HAP-1 (cell line): ENCODE data around the gene PRPF6.

Experiments
- DNase-seq, 2 experiments: peaks; one replicate each; pipeline ENCODE4 v3.0.0-alpha.2; 2016 to 2020; ENCODE audit warnings: low spot score in 2 of 2
- H3K27me3 ChIP-seq: fragments of 250-450 bp; sonication (Bioruptor Pico); 2 replicates; pipeline ENCODE4 v1.5.1; 2020; ENCODE audit warnings: low read depth, mild to moderate bottlenecking, moderate library complexity
- H3K36me3 ChIP-seq: fragments of 250-450 bp; sonication (Bioruptor Pico); replicated peaks from 2 replicates; pipeline ENCODE4 v1.5.1; 2020; ENCODE audit warnings: mild to moderate bottlenecking
- H3K4me1 ChIP-seq: fragments of 250-450 bp; sonication (Bioruptor Pico); 2 replicates; pipeline ENCODE4 v1.5.1; 2020; ENCODE audit warnings: mild to moderate bottlenecking
- H3K4me3 ChIP-seq: fragments of 250-450 bp; sonication (Bioruptor Pico); 2 replicates; pipeline ENCODE4 v1.5.1; 2020; ENCODE audit warnings: mild to moderate bottlenecking, moderate library complexity
- H3K9me3 ChIP-seq: fragments of 250-450 bp; sonication (Bioruptor Pico); 2 replicates; pipeline ENCODE4 v1.5.1; 2020; ENCODE audit warnings: mild to moderate bottlenecking, moderate library complexity
- in situ Hi-C: fragments of 300-500 bp; cut with MboI; formaldehyde crosslinking; loops from 3 replicates; pipeline ENCODE4 v1.14.3; 2020; ENCODE audit warnings: low sequenced_read_pairs, inconsistent platforms, mixed read lengths

Gene PRPF6

DNA sequence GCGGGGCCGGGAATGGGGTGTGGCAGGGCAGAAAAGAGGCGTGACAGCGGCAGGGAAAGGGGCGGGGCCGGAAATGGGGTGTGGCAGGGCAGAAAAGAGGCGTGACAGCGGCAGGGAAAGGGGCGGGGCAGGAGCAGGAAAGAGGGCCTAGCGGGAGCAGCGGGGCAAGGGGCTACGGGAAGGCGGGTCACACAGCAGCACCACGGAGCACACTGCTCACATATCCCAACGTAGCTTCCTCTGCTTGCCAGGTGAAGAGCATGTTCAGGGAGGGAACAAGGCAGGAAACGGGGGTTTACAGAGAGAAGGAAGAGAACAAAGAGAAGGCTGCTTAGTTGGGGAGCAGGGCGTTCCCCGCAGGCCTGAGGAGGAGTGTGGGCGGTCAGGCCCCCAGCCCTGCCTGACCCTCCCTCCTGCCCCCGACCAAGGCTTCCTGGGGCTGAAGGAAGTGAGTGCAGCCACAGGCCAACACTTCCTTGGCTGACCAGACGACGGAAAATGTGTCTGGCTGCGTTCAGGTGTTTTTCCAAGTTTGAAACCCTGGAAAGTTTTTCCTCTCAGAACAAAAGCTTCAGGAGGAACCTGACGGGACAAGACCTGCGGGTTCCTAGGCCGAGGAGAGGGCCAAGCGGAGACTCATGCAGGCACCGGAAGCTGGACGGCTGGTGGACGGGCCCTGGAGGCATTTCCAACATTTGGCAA, 38.5 kb upstream of the PRPF6 start:
- in situ Hi-C loops, result no loop called here
- Histone ChIP-seq H3K36me3 (peaks cover 54% of the 10 kb centered on the region), H3K9me3 (no peaks in the 10 kb centered on the region), H3K4me1 (no peaks in the 10 kb centered on the region; the same call in 1 of the 2 replicates), H3K4me3 (no peak overlapping the region), H3K27me3 (no peaks in the 10 kb centered on the region)
- DNase-seq, result peak; percentile 24 to 83

DNA sequence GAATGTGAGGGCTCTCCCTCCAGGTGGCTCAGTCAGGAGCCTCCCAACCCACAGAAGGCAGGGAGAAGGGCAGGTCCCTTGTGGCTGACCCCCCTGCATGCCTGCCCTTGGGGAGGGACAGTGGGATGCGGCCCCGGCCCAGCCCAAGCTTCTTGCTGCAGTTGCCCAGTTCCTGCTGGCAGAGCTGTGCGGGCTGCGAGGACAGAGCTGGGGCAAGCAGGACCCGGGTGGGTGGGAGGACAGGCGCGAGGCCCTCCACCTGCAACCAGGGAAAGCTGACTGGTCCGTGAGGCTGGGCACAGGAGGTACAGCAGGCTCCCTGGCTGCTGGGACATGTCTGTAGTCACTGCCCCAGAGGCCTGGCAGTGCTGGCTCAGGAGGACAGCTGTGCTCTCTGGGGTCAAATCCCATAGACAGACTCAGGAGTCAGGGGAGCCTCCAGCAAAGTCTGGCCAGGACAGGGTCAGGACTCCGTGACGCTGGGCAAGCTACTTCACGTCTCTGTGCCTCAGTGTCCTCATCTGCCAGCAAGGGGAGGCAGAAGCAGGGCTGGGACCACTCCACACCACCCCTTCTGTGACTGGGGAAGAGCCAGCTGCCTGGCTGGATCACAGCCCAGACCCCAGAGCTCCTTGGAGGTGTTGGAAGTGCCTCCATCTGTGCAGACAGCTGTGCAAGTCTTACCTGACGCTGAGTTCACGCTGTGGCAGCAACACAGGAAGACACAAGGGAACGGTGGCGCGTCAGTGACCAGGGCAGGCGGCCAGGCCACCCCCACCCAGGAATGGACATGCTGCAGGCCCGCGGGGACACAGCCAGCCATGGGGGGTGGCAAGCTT, 37.7 kb upstream of the PRPF6 start:
- H3K4me1 ChIP-seq, result no peaks in the 10 kb centered on the region; the same call in 1 of the 2 replicates
- in situ Hi-C loops, result no loop called here
- no peaks in the 10 kb centered on the region for H3K9me3 ChIP-seq
- H3K36me3 ChIP-seq, result peaks cover 54% of the 10 kb centered on the region
- H3K27me3 ChIP-seq, result no peaks in the 10 kb centered on the region
- no peak overlapping the region for H3K4me3 ChIP-seq
- DNase-seq, result no peak

DNA sequence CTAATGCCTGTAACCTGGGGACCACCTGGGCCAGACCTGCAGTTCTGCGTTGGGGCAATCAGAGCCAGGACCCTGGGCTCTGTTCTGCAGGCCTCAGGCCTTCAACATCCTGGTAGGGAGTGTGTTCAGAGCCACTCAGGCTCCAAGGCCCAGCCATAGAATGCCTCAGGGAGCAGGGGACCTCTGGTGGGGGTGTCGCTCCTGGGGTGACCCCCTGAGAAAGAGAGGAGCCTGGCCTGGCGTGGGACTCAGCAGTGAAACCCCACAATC, 37.2 kb upstream of the PRPF6 start:
- H3K4me3 ChIP-seq, result no peak overlapping the region
- DNase-seq, result no peak
- H3K36me3 ChIP-seq, result peaks cover 54% of the 10 kb centered on the region
- H3K27me3 ChIP-seq, result no peaks in the 10 kb centered on the region
- no peaks in the 10 kb centered on the region for H3K9me3 ChIP-seq
- in situ Hi-C loops, result no loop called here
- H3K4me1 ChIP-seq, result peaks cover 2% of the 10 kb centered on the region

DNA sequence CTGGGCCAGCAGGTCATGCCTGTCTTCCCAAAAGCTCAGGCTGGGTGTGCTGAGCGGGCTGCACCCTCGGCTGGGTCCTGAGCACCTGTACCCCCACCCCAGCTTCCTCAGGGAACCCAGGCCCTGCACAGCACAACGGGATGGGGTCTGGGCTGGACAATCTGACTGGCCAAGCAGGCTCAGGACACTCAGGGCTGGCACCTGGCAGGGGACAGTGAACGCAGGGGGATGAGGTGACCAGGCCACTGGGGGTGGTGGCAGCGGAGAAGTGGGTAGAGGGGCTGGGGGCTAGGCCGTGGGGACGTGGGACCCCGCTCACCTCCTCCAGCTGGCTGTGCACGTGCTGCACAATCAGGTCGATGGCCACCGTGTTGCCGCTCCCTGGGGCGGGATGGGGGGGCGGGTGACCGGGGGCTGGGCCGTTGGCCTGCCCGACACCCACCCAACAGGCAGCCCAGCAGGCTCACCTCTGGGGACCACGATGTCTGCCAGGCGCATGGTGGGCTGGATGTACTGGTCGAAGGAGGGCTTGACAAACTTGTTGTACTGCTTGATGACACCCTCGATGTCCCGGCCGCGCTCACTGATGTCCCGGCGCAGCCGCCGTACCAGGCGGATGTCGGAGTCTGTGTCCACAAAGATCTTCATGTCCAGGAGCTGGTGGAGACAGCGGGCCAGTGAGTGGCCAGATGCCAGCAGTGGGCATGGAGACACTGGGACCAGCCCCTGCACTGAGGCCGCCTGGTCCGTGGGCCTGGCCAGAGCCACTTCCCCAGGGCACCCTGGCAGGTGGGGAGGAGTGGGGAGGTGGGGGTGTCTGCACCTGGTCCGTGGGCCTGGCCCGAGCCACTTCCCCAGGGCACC, 36.6 kb upstream of the PRPF6 start:
- Histone ChIP-seq H3K27me3 (no peaks in the 10 kb centered on the region), H3K36me3 (peaks cover 52% of the 10 kb centered on the region), H3K4me3 (no peak overlapping the region), H3K4me1 (peaks cover 8% of the 10 kb centered on the region), H3K9me3 (no peaks in the 10 kb centered on the region)
- in situ Hi-C loops, result no loop called here
- no peak for DNase-seq

DNA sequence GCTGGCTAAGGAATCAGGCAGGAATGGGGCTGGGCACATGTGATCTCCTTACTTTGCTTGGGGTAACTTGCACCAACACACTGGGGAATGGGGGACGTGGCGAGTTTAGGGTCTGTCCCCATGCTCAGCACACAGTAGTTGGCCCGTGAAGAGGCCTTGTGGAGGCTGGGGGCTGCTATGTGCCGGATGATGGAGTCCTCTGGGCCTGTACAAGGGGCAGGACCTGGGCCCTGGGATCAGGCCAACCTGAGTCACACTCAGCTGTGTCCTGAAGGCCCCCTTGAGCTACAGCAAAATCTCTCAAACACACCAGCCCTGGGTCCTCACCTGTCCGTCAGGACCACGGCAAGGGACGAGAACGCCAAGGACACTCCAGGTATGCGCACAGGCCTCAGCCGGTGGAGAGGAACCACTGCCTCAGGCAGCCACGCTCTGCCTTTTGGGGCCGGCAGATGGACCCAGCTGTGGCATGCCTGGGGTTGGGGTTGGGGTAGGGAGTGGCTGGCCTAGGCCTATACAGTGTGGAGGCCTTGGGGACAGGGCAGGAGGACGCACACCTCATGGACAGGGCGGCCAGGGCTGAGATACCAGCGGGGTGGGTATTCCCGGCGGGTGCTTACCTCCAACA, 35.8 kb upstream of the PRPF6 start:
- in situ Hi-C loops, result no loop called here
- H3K4me1 ChIP-seq, result peaks cover 11% of the 10 kb centered on the region
- H3K9me3 ChIP-seq, result no peaks in the 10 kb centered on the region
- H3K36me3 ChIP-seq, result peaks cover 47% of the 10 kb centered on the region
- no peak for DNase-seq
- no peaks in the 10 kb centered on the region for H3K27me3 ChIP-seq
- no peak overlapping the region for H3K4me3 ChIP-seq

DNA sequence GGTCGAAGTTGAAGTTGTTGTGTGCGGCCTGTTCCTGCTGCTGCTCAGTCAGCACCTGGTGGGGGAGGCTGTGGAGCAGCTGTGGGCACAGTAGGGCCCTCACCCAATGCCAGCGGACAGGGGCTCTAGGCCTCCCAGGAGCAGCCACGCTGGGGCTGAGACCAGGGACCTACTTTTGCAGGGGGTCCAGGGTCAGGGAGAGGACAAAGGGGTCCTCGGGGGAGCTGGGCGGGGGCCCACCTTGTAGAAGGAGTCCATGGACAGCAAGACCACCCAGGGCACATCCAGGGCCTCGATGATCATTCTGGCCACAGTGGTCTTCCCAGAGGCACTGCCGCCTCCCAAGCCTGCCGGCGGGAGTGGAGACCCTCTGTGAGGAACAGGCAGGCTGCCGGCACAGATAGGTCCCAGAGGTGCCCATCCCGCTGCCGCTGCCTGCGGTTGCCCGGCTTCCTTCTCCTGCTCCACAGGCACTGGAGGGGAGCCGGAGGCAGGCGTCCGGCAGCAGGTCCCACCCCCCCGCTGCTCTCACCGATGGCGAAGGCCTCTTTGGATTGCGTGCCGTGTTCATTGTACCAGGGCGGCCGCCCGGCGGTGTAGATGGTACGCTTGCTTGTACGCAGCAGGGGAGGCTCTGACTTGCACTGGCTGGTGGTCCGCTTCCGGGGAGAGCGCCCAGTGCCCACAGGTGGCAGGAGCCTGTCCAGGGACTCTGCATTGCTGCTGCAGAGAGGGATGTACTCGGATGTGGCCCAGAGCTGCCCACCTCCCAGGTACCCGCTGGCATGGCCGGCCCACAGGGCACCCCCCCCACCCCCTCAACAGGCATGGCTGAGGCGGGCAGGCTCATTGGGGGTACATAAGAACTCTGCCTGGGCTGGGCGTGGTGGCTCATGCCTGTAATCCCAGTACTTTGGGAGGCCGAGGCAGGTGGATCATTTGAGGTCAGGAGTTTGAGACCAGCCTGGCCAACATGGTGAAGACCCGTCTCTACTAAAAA, 34.7 kb upstream of the PRPF6 start:
- in situ Hi-C loops, result no loop called here
- Histone ChIP-seq H3K9me3 (no peaks in the 10 kb centered on the region), H3K27me3 (no peaks in the 10 kb centered on the region), H3K36me3 (peaks cover 37% of the 10 kb centered on the region), H3K4me1 (peaks cover 11% of the 10 kb centered on the region), H3K4me3 (no peak overlapping the region)
- no peak for DNase-seq

DNA sequence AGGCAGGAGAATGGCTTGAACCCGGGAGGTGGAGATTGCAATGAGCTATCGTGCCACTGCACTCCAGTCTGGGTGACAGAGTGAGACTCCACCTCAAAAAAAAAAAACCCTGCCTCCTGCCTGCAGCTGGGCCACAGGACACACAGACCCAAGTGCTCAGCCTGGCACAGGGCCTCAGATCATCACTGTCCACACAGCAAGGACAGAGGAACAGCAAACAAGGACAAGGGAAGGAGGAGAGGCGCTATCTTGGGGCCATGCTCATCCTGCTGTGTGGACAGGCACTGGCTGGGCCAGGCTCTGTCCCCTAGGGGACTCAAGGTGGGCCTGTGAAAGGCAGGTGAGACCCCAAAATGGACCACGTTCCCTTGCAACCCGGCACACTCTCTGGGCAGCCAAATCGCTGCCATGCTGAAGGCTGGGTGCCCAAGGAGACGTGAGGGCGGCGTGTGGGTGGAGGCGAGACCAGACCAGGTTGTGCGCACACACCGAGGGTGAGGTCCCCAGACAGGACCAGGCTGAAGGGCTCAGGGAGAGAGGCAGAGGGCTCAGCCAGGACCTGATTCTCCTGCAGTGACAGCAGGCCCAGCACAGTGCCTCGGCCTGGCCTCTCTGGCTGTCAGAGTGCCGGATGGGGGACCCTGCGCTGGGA, 33.8 kb upstream of the PRPF6 start:
- no peak overlapping the region for H3K4me3 ChIP-seq
- H3K9me3 ChIP-seq, result no peaks in the 10 kb centered on the region
- H3K36me3 ChIP-seq, result peaks cover 34% of the 10 kb centered on the region
- no peak for DNase-seq
- H3K4me1 ChIP-seq, result peaks cover 11% of the 10 kb centered on the region
- no peaks in the 10 kb centered on the region for H3K27me3 ChIP-seq
- in situ Hi-C loops, result no loop called here

DNA sequence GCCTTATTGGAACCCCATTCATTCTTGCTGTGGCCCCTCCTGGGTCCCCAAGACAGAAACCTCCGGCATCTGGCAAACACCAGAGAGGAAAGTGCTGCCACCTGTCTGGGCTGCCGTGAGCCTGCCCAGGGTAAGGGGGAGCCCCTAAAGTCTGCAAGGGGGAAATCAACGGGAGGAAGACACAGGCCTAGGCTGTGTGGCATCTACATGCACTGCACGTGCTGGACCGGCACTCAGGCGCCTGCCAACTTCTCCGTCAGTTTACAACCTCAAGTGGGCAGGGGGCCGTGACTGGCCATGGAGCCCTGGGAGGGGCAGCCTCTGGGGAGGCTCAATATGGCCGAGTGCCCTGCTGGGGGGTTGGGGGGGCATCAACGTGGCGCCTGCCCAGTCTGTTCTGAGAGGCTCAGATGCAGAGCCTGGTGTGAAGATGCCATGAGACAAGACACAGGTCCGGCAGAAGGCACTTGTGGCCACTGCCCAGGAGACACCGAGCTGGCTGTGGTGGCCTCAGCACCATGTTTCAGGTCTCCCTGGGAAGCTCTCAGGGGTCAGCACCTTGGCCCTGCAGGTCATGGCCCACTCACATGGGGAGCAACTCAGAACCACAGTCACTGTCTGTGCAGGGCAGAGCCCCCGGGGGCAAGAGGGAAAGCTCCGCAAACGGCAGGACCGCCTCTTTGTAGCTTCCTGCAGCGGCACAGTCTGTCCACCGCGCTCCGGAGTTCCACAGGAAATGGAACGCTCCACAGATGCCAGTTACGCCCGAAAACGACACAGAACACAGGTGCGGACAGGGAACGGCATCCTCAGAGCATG, 33.1 kb upstream of the PRPF6 start:
- in situ Hi-C loops, result no loop called here
- Histone ChIP-seq H3K36me3 (peaks cover 30% of the 10 kb centered on the region), H3K4me3 (no peak overlapping the region)

DNA sequence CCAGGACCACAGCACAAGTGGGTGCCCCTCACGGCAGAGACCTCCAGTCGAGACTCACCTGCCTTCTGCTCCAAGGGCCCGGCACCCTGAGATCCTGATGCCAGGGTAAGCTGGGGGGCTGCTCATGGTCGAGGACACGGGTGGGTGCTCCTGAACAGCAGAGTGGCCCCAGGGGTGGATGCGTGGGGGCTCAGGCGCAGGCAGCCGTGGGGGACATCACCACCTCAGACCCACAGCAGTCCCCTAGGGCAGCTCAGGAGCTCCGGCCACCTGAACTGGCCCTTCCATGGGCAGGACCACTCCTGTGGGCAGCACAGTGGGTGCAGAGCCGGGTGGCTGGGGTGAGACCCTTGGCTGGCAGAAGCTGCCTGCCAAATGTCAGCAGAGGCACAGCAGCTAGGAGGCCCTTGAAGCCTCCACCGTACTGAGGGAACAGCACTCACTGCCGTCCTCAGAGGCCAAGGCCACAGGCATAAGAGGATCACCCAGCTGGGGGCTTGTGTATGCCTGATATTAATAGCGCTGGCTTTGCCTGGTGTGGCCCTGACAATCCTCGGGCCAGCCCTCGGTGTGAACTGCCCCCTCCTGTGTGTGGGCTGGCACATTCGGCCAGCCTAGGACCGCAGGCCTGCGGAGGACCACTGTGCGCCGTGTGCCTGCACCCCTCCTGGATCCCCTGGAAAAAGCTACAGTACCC, 30.1 kb upstream of the PRPF6 start:
- no peaks in the 10 kb centered on the region for H3K27me3 ChIP-seq
- peaks cover 21% of the 10 kb centered on the region for H3K4me1 ChIP-seq
- H3K4me3 ChIP-seq, result no peak overlapping the region
- H3K36me3 ChIP-seq, result peaks cover 10% of the 10 kb centered on the region
- no peaks in the 10 kb centered on the region for H3K9me3 ChIP-seq
- in situ Hi-C loops, result no loop called here
- DNase-seq, result no peak

More for the DNA sequence above, 33.1 kb upstream of the PRPF6 start:
- no peak for DNase-seq
- Histone ChIP-seq H3K27me3 (no peaks in the 10 kb centered on the region), H3K9me3 (no peaks in the 10 kb centered on the region), H3K4me1 (peaks cover 11% of the 10 kb centered on the region)

DNA sequence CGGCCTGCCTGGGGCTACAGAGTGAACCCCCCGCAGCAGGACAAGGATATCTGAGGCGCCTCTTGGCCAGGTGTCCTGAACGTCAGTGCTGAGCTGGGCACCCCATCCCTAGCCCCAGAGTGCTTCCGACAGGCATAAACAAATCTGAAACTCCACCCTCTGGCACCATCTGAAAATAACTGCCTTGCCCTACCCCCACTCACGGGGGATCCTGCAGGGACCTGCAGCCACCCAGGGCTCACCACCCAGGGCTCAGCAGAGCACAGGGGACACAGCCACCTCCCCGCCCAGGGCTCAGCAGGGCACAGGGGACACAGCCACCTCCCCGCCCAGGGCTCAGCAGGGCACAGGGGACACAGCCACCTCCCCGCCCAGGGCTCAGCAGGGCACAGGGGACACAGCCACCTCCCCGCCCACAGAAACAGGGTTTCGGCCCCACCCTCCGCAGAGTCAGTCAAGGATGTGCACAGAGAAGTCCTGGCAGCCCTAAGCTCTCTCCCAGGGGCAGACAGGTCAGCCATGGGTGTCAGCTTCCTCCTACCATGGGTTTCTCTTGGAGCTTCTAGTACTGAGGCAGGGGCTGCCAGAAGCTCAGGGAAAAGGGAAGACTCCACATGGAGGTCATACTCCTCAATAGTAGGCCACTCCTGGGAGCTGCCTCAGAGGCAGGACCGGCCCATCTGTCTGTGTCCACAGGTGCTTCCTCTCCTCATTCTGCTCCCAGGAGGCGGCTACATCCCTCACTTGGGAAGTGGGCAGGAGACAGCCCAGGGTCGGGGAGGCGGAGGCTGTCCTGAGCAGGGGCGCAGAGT, 29.3 kb upstream of the PRPF6 start:
- H3K36me3 ChIP-seq, result peaks cover 13% of the 10 kb centered on the region
- DNase-seq, result no peak
- no peaks in the 10 kb centered on the region for H3K9me3 ChIP-seq
- in situ Hi-C loops, result no loop called here
- H3K4me3 ChIP-seq, result no peak overlapping the region
- no peaks in the 10 kb centered on the region for H3K27me3 ChIP-seq
- peaks cover 22% of the 10 kb centered on the region for H3K4me1 ChIP-seq

DNA sequence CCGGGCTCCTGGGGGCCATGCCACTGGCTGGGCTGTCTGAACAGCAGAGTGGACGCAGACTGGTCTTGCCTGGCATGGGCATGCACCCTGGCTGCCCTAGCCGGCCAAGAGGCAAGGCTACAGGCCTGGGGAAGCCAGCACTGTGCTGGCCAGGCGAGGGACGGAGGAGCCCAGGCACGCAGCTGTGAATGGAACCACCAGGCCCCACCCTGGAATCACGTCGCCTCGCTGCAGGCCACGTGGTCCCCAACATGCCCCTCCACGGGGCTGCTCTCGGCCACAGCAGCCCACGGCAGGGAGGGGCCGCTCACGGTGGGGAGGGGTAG, 28.8 kb upstream of the PRPF6 start:
- Histone ChIP-seq H3K27me3 (no peaks in the 10 kb centered on the region), H3K4me1 (peaks cover 27% of the 10 kb centered on the region), H3K36me3 (peaks cover 13% of the 10 kb centered on the region), H3K9me3 (no peaks in the 10 kb centered on the region), H3K4me3 (no peak overlapping the region)
- in situ Hi-C loops, result no loop called here
- DNase-seq, result no peak
